Right ventricle myocardium superior (tissue), 1 donor: Measurements from ENCODE around the gene DMD. TPM values are rescaled to one million over a fixed set of nuclear protein-coding genes. Genes with fewer than 3 reads are reported as not detected.
A peak's percentile ranks its signal among the peaks of the same experiment; 100 is the strongest.

Experiments used
- ATAC-seq: fragments of 200-7000 bp; cut with Tn5 transposase; one replicate; pipeline ENCODE4 v1.9.1; 2020; ENCODE audit warnings: mild to moderate bottlenecking; ENCODE audit not compliant: poor library complexity
- DNase-seq: peaks from one replicate; pipeline ENCODE4 v3.0.0-alpha.2; 2020
- intact Hi-C: fragments of 100-400 bp; cut with DNase I; formaldehyde crosslinking; loops from one replicate; pipeline ENCODE4 v1.11.2; 2022
- total RNA-seq: library from RNA; stranded (reverse); fragmentation: NEBNext Ultra II Directional; extraction: Animal tissue kit (Norgen Biotek cat#: 25700); gene quantifications from one replicate; pipeline ENCODE4 v1.2.1, GENCODE V29; 2021
- donor health status: DM: no; HTN: yes; CAD: no; lungs with severe emphysema.

The DMD gene
- total RNA-seq, 1 donor from 2014 or later = 135 TPM

DNA sequence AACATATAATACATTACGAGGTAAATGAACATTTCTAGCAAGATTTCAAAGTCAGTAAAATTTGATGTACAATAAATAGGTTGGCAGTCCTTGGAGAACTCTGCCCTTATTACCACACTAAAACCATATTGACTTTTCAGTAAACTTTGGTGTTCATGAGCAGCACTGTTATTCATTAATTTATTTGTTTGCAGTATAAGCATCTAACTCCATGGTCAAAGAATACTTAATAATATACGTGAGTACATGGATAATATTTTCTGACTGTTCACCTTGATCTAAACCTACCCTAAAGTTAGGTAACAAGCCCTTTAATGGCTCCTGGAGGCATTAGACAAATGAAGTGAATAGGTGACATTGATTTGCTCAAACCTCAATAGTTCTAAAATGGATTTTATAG lies 1322.3 kb downstream of the DMD start:
- DNase-seq (no peak), ATAC-seq (no peak)
- intact Hi-C loops = no loop called here

DNA sequence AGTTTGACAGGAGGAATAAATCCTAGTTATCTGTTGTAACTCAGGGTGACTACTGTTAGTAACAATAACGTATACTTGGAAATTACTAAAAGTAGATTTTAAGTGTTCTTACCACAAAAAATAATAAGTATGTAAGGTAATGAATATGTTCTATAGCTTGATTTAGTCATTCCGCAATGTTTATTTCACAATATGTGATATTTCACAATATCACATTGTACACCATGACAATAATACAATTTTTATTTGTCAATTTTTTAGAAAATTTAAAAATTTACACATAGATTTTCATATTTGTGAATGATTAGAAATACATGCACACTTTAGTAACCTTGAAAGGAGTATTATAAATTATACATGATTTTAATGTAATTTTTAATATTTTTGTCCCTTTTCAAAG lies 1326.8 kb downstream of the DMD start:
- no peak for ATAC-seq
- DNase-seq = no peak
- intact Hi-C loops = no loop called here

DNA sequence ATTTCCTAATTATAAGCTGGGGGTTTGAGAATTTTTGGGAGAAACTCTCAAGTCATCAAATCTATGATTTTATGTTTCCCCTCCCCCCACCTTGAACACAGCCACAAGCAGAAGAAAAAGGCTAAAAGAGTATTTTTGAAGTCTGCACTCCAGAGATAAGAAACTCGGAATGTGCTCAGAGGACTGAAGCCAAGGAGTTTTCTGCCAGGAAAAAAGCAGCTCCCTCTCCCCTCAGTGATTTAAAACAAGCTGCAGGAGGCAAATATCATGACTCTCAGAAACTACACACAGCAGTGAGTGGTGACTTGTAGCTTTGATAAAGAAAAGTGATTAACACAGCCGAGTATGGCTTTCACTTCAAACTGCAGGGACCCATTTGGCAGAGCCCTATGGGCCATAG lies 1339.3 kb downstream of the DMD start:
- DNase-seq = no peak
- intact Hi-C loops = no loop called here
- ATAC-seq = peak; percentile 60

DNA sequence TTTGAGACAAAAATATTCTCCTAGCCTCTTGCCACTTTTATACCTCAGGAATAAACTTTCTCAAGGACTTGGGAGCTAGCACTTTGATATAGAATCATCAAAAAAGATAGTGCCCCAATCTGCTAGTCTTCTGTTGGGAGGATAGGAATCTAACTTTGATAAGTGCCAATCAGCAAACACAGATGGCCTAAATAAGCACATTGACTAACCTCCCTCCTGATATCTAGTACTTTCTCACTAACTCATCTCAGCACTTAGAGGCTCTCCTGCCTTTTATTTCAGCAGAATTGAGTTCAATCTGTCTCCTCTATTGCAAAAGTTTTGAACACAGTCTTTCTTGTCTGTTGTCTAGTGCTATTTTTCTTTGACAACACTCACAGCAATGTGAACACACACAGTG lies 1341.1 kb downstream of the DMD start:
- ATAC-seq (no peak), DNase-seq (no peak)
- intact Hi-C loops = no loop called here

DNA sequence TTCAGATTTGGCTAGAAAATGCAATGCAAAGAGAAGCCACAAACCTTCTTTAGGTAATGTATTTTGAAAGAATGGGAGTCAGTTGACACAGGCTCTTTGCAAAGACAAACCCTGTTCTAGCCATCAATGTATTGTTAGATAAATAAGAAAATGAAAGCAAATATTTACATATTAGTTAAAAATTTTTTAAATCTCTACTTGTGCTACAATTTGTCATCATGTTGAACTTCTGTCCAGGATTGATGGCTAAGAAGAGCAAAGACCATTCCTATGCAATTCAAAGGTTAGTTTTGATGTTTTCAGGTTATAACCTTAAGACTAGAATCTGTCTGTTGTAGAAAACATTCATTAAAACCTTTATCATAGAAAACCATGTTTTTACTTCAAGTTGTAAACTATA lies 1350.7 kb downstream of the DMD start:
- DNase-seq = no peak
- intact Hi-C loops = no loop called here
- no peak for ATAC-seq

DNA sequence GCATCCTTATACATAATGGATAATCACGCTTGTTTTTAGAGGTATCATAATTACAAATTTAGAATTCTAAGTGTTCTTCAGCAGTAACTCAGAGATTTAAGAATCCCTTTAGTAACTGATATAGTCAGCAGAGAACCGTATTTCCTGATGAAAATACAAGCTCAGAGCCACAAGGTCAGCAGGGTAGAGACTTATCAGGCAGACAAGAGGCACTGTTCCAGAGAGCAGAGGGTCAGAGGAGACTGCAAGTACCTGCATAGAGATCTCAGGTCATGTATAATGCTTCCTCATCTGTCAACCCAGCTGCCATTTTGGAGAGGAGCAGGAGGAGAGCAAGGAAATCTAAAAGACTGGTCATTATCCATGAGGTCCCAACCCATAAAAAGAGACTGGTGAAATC lies 1352.4 kb downstream of the DMD start:
- no peak for DNase-seq
- ATAC-seq = no peak
- intact Hi-C loops = no loop called here

GRCh38 chrX:31854716-31855115 lies 1356.6 kb downstream of the DMD start:
- no peak for DNase-seq
- ATAC-seq = no peak
- intact Hi-C loops = no loop called here

GRCh38 chrX:31851761-31852160 lies 1359.6 kb downstream of the DMD start:
- DNase-seq (no peak), ATAC-seq (no peak)
- intact Hi-C loops = no loop called here

GRCh38 chrX:31847773-31848172 lies 1363.6 kb downstream of the DMD start:
- intact Hi-C loops = no loop called here
- DNase-seq (no peak), ATAC-seq (no peak)

DNA sequence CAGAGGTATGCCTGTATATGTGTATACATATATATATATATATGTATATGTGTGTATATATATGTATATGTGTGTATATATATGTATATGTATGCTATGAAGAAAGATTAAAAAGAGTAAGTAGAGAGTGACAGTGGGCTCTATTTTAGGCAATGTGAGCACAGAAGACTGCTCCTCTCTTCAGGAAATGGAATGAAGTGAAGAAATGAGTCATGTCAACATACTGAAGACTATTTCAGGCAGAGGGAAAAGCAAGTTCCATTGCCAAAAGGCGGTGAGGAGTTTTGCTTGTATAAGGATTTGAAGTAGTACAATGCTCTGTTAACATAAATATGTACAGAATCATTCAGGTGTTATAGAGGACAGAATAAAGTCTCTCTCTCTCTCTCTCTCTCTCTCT lies 1366.3 kb downstream of the DMD start:
- intact Hi-C loops = no loop called here
- DNase-seq (no peak), ATAC-seq (no peak)

DNA sequence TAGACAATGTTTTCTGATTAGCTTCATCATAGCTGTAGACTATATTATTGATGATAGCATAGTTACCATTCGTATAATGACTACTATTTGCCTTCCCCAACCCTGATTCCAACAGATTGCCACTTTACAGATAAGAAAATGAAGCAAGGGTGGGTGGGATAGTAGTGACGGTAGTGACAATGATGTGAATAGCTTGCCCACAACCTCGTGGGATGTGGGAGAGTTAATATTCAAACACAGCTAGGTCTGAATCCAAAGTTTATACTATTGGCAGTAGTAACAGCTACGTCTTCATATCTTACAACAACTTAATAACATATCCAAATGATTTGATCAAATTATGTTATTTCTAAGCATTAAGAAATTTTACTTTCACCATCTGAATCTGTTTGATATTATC lies 1372.7 kb downstream of the DMD start:
- ATAC-seq (no peak), DNase-seq (no peak)
- intact Hi-C loops = no loop called here

GRCh38 chrX:31837445-31838049 lies 1373.8 kb downstream of the DMD start:
- intact Hi-C loops = no loop called here
- no peak for DNase-seq
- ATAC-seq = no peak

DNA sequence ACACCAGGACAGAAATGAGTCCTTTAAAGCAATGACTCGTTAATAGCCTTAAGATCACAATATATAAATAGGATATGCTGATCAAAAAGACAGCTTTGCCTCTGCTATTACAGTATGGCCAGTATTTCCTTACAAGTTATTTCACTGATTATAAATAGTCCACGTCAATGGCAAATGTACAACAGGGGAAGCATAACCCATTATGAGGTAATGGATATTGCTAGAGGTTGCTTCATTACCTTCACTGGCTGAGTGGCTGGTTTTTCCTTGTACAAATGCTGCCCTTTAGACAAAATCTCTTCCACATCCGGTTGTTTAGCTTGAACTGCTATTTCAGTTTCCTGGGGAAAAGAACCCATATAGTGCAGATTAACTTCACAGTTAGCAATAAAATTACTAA lies 1374.9 kb downstream of the DMD start:
- DNase-seq (no peak), ATAC-seq (no peak)
- intact Hi-C loops = no loop called here

DNA sequence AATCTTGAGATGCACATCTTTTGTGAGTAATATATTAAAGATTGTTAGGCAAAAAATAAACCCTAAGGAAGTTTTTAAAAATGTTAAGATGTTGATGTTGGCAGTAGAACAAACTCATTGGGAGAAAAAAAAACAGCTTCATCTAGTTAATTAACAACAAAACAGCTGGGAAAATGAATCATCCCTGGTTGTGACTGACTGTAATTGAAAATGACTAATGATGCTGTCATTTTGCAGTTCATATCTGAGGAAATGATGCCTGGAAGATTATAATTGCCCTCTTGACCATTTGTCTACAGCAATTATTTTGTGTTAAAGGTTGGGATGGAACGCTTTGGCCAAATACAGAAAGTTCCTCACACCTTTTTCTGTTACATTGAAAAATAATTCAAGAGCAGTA lies 1379.1 kb downstream of the DMD start:
- ATAC-seq (no peak), DNase-seq (no peak)
- intact Hi-C loops = no loop called here

- no peak for ATAC-seq
- intact Hi-C loops = no loop called here
- DNase-seq = no peak
These were observed 1390.7 kb downstream of the DMD start for GRCh38 chrX:31820430-31821210.

DNA sequence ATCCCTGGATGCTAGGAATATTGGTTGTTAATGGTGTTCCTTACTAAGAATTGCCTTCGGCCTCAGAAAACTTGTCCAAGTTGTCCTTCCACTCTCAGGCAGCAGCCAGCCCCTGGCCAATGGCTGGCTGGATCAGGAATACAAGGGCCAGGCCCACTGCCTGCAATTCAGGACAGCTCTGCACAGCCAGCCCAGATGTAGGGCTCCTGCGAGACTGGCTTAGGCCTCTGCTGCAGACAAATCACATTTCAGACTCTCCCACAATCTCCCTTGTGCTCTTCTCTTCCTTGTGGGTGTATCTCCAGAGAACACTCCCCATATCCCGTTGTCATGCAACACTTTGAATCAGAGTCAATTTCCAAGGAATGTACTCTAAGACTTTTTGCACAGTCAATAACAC lies 1391.9 kb downstream of the DMD start:
- ATAC-seq (peak; percentile 52), DNase-seq (peak; percentile 43)
- intact Hi-C loops = no loop called here

- intact Hi-C loops = no loop called here
- DNase-seq = no peak
- no peak for ATAC-seq
These were observed 1400.2 kb downstream of the DMD start for GRCh38 chrX:31811106-31811505.

GRCh38 chrX:31808357-31808756 lies 1403.0 kb downstream of the DMD start:
- DNase-seq = no peak
- ATAC-seq = no peak
- intact Hi-C loops = no loop called here

- ATAC-seq = no peak
- intact Hi-C loops = no loop called here
- DNase-seq = no peak
These were observed 1404.2 kb downstream of the DMD start for GRCh38 chrX:31807165-31807564.

DNA sequence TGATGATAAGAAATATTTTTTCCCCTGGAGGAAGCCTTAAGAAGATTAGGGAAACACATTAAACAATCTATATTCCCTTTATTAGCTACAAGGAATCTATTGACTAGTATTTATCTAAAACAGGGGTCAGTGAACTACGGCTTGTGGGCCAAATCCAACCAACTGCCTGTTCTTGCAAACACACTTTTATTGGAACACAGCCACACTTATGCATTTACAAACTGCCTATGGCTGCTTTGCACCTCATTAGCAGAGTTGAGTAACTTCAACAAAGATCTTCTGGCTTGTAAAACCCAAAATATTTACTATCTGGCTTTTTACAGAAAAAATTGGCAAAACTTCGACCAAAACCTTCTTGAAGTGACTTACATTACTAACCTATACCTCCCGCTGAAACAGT lies 1405.6 kb downstream of the DMD start:
- DNase-seq (no peak), ATAC-seq (no peak)
- intact Hi-C loops = no loop called here

DNA sequence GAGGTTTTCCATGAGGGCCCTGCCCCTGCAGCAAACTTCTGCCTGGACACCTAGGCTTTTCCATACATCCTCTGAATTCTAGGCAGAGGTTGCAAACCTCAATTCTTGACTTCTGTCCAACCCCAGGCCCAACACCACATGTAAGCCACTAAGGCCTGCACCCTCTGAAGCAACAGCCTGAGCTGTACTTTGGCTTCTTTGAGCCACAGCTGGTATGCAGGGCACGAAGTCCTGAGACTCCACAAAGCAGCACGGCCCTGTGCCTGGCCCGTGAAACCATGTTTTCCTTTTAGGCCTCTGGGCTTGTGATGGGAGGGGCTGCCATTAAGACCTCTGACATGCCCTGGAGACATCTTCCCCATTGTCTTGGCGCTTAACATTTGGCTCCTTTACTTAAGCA lies 1411.1 kb downstream of the DMD start:
- ATAC-seq = no peak
- no peak for DNase-seq
- intact Hi-C loops = no loop called here
